ENCODE results near the gene C16orf92.

C16orf92 gene

DNA sequence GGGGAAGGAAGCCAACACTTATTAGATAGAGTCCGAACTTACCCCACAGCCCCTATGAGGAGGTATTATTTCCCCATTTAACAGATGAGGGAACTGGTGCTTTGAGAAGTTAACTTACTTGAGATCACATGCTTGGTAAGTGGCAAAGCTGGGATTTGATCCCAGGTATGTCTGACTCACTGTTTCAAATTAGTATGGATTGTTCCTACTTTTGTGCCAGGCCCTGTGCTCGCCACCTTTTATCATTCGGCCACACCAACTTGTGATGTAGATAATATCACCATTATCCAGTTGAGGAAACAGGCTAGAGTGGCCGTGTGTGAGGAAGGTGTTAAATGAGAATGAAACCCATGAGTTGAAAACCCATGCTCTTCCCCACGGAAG lies 38.2 kb upstream of the C16orf92 start:
- CTCF ChIA-PET, result interaction anchor here (1.6 kb wide), 1 partner anchor 47 kb away, joined by 4 read pairs; no protein-coding TSS in a partner anchor
- H3K36me3 Mint-ChIP-seq, result peaks cover 69% of the 10 kb centered on the region
- no peaks in the 10 kb centered on the region for H3K4me1 Mint-ChIP-seq

GRCh38 chr16:29985271-29985811 lies 37.7 kb upstream of the C16orf92 start:
- CTCF ChIA-PET, result interaction anchor here (1.6 kb wide), 1 partner anchor 47 kb away, joined by 4 read pairs; no protein-coding TSS in a partner anchor
- DNase-seq, result no peak
- Mint-ChIP-seq H3K27me3 (no peaks in the 10 kb centered on the region), H3K9me3 (no peaks in the 10 kb centered on the region), H3K27ac (no peak overlapping the region), H3K4me3 (no peak overlapping the region), H3K4me1 (no peaks in the 10 kb centered on the region), H3K36me3 (peaks cover 68% of the 10 kb centered on the region)

More for the DNA sequence above, 38.2 kb upstream of the C16orf92 start:
- no peaks in the 10 kb centered on the region for H3K9me3 Mint-ChIP-seq
- no peak overlapping the region for H3K27ac Mint-ChIP-seq
- no peak overlapping the region for H3K4me3 Mint-ChIP-seq
- no peak for DNase-seq
- H3K27me3 Mint-ChIP-seq, result no peaks in the 10 kb centered on the region

- peaks cover 66% of the 10 kb centered on the region for H3K36me3 Mint-ChIP-seq
- no peaks in the 10 kb centered on the region for H3K9me3 Mint-ChIP-seq
- DNase-seq, result no peak
- no peaks in the 10 kb centered on the region for H3K4me1 Mint-ChIP-seq
- no peaks in the 10 kb centered on the region for H3K27me3 Mint-ChIP-seq
- no peak overlapping the region for H3K4me3 Mint-ChIP-seq
- H3K27ac Mint-ChIP-seq, result peak overlapping the region; percentile 19
- CTCF ChIA-PET, result interaction anchor here (1.6 kb wide), 1 partner anchor 46 kb away, joined by 4 read pairs; no protein-coding TSS in a partner anchor
These were observed 36.8 kb upstream of the C16orf92 start for GRCh38 chr16:29986231-29986630.

DNA sequence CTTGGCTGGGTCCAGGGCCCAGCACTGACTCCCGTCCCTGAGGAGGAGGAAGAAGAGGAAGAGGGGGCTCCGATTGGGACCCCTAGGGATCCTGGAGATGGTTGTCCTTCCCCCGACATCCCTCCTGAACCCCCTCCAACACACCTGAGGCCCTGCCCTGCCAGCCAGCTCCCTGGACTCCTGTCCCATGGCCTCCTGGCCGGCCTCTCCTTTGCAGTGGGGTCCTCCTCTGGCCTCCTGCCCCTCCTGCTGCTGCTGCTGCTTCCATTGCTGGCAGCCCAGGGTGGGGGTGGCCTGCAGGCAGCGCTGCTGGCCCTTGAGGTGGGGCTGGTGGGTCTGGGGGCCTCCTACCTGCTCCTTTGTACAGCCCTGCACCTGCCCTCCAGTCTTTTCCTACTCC lies 36.1 kb upstream of the C16orf92 start:
- Mint-ChIP-seq H3K27me3 (no peaks in the 10 kb centered on the region), H3K4me1 (no peaks in the 10 kb centered on the region), H3K36me3 (peaks cover 68% of the 10 kb centered on the region), H3K27ac (no peak overlapping the region), H3K9me3 (no peaks in the 10 kb centered on the region), H3K4me3 (no peak overlapping the region)
- CTCF ChIA-PET, result interaction anchor here (1.2 kb wide), 1 partner anchor 8 kb away, joined by 3 read pairs; no protein-coding TSS in a partner anchor
- no peak for DNase-seq

DNA sequence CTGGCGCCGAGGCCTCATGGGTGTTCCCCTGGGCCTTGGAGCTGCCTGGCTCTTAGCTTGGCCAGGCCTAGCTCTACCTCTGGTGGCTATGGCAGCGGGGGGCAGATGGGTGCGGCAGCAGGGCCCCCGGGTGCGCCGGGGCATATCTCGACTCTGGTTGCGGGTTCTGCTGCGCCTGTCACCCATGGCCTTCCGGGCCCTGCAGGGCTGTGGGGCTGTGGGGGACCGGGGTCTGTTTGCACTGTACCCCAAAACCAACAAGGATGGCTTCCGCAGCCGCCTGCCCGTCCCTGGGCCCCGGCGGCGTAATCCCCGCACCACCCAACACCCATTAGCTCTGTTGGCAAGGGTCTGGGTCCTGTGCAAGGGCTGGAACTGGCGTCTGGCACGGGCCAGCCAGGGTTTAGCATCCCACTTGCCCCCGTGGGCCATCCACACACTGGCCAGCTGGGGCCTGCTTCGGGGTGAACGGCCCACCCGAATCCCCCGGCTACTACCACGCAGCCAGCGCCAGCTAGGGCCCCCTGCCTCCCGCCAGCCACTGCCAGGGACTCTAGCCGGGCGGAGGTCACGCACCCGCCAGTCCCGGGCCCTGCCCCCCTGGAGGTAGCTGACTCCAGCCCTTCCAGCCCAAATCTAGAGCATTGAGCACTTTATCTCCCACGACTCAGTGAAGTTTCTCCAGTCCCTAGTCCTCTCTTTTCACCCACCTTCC lies 35.5 kb upstream of the C16orf92 start:
- H3K36me3 Mint-ChIP-seq, result peaks cover 63% of the 10 kb centered on the region
- CTCF ChIA-PET, result interaction anchor here (1.2 kb wide), 1 partner anchor 9 kb away, joined by 3 read pairs; no protein-coding TSS in a partner anchor
- DNase-seq, result no peak
- H3K27me3 Mint-ChIP-seq, result no peaks in the 10 kb centered on the region
- H3K4me1 Mint-ChIP-seq, result no peaks in the 10 kb centered on the region
- H3K4me3 Mint-ChIP-seq, result no peak overlapping the region
- H3K27ac Mint-ChIP-seq, result no peak overlapping the region
- H3K9me3 Mint-ChIP-seq, result no peaks in the 10 kb centered on the region

- Mint-ChIP-seq H3K27me3 (no peaks in the 10 kb centered on the region), H3K36me3 (peaks cover 61% of the 10 kb centered on the region), H3K9me3 (no peaks in the 10 kb centered on the region), H3K27ac (no peak overlapping the region), H3K4me3 (no peak overlapping the region), H3K4me1 (peaks cover 3% of the 10 kb centered on the region)
- CTCF ChIA-PET, result no interaction called here
- no peak for DNase-seq
These were observed 34.5 kb upstream of the C16orf92 start for GRCh38 chr16:29988346-29989075.

GRCh38 chr16:29989111-29989858 lies 33.7 kb upstream of the C16orf92 start:
- no peak for DNase-seq
- Mint-ChIP-seq H3K4me3 (no peak overlapping the region), H3K36me3 (peaks cover 59% of the 10 kb centered on the region), H3K27me3 (no peaks in the 10 kb centered on the region), H3K9me3 (no peaks in the 10 kb centered on the region), H3K27ac (no peak overlapping the region), H3K4me1 (peaks cover 9% of the 10 kb centered on the region)
- CTCF ChIA-PET, result no interaction called here

DNA sequence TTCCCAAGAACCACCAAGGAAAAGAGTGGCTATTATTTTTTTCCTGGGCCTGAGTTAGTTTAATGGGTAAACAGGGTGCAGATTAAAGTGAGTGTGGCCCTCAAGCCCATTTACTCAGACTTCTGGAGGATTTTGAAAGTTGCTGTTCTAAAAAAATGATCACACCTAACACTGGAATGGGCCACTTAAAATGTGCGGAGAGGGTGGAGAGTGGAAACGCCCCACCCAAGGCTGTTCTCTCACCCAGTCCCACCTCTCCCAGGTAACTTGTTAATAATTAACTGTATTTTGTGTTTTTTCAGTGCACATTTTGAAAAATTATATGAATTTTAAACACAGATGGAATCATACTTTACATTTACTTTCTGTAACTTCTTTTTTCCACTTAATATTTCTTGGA lies 33.0 kb upstream of the C16orf92 start:
- no peaks in the 10 kb centered on the region for H3K9me3 Mint-ChIP-seq
- no peaks in the 10 kb centered on the region for H3K27me3 Mint-ChIP-seq
- peaks cover 16% of the 10 kb centered on the region for H3K4me1 Mint-ChIP-seq
- no peak overlapping the region for H3K27ac Mint-ChIP-seq
- peaks cover 56% of the 10 kb centered on the region for H3K36me3 Mint-ChIP-seq
- no peak overlapping the region for H3K4me3 Mint-ChIP-seq
- no peak for DNase-seq
- CTCF ChIA-PET, result no interaction called here

GRCh38 chr16:29990883-29991570 lies 32.0 kb upstream of the C16orf92 start:
- no peak overlapping the region for H3K4me3 Mint-ChIP-seq
- no peak overlapping the region for H3K27ac Mint-ChIP-seq
- DNase-seq, result no peak
- CTCF ChIA-PET, result no interaction called here
- H3K36me3 Mint-ChIP-seq, result peaks cover 51% of the 10 kb centered on the region
- H3K4me1 Mint-ChIP-seq, result peaks cover 20% of the 10 kb centered on the region
- H3K9me3 Mint-ChIP-seq, result no peaks in the 10 kb centered on the region
- no peaks in the 10 kb centered on the region for H3K27me3 Mint-ChIP-seq

DNA sequence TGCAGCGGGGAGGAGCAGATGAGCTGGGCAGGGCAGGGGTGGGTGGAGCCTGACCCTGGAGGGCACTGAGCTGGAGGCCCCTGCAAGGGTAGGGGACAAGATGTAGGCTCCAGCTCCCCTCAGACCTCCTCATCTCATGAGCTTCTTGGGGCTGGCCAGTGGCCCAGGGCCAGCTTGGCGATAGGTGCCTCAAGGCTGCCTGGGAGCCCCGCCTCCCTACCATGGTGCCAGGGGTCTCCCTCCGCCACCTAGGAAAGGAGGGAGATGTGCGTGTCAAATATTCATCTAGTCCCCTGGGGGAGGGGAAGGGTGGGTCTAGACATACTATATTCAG lies 31.5 kb upstream of the C16orf92 start:
- Mint-ChIP-seq H3K36me3 (peaks cover 48% of the 10 kb centered on the region), H3K9me3 (no peaks in the 10 kb centered on the region), H3K4me3 (no peak overlapping the region), H3K27ac (no peak overlapping the region), H3K27me3 (no peaks in the 10 kb centered on the region), H3K4me1 (peaks cover 25% of the 10 kb centered on the region)
- CTCF ChIA-PET, result no interaction called here
- DNase-seq, result no peak

- no peak for DNase-seq
- Mint-ChIP-seq H3K9me3 (no peaks in the 10 kb centered on the region), H3K4me1 (peaks cover 31% of the 10 kb centered on the region), H3K27ac (no peak overlapping the region), H3K27me3 (no peaks in the 10 kb centered on the region), H3K36me3 (peaks cover 50% of the 10 kb centered on the region), H3K4me3 (peak overlapping the region; percentile 37)
- CTCF ChIA-PET, result interaction anchor here (0.8 kb wide), 1 partner anchor 13 kb away, joined by 3 read pairs; no protein-coding TSS in a partner anchor
These were observed 30.5 kb upstream of the C16orf92 start for GRCh38 chr16:29992344-29992967.

DNA sequence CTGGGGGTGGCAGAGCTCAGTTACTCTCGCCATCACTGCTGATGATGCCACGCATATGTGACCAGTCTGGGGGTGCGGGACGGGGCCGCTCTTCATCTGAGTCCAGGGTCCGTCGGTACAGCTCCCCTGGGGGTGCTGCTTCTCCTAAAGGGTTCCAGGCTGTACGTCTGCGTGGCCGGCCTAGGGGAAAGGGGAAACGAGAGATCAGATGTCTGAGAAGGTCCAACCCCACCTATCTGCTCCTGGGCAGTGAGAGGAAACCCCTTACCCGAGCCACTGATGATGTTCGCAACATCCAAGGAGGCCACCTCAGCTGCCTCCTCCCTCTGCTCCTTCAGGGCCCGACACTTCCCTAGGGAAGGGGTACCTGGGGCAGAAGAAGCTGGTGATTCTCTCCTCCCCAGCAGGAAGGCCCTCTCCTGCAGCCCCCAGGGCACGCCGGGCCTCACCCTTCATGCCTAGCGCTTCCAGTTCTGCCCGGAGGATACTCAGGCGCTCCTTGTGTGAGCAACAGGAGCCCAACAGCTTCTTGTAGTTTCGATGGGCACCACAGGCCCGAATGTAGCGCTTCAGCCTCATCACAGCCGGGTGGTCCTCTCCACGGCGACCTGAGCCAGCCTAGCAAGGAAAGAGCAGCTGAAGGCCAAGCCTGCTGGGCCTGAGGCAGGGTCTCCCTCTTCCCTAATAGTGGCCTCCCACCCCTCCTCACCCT lies 29.7 kb upstream of the C16orf92 start:
- no peak for DNase-seq
- Mint-ChIP-seq H3K27me3 (no peaks in the 10 kb centered on the region), H3K36me3 (peaks cover 50% of the 10 kb centered on the region), H3K4me3 (no peak overlapping the region), H3K4me1 (peaks cover 38% of the 10 kb centered on the region), H3K9me3 (no peaks in the 10 kb centered on the region), H3K27ac (no peak overlapping the region)
- CTCF ChIA-PET, result interaction anchor here (0.8 kb wide), 1 partner anchor 12 kb away, joined by 3 read pairs; no protein-coding TSS in a partner anchor
